ENCODE data around the gene OSMR.

The OSMR gene

GRCh38 chr5:38845526-38846378, at the start of gene OSMR:
Gene OSMR, plus strand, starts transcription at chr5:38846012. Its CDS starts 23,033 bp downstream, at chr5:38869045.
- peak within 1 kb of the TSS; percentile 97 for H3K27ac ChIP-seq (ENCODE audit: low read depth, low read length)
- no peaks in the 10 kb centered on the region for H3K36me3 ChIP-seq (ENCODE audit: insufficient read depth, low read length)
- peaks cover 13% of the 10 kb centered on the region for H3K4me1 ChIP-seq (ENCODE audit: insufficient read depth, low read length)
- no peaks in the 10 kb centered on the region for H3K27me3 ChIP-seq (ENCODE audit: control insufficient read depth in 1 of 2, insufficient read depth in 2 of 2, low read length in 2 of 2)
- peak within 1 kb of the TSS; percentile 63 to 69 for H3K4me3 ChIP-seq (ENCODE audit: low read depth in 1 of 2, low read length in 2 of 2)
- peak within 1 kb of the TSS; percentile 67 for H3K9ac ChIP-seq (ENCODE audit: low read length)
- no peaks in the 10 kb centered on the region for H3K9me3 ChIP-seq (ENCODE audit: low read length)

- H3K27ac ChIP-seq (ENCODE audit: low read depth, low read length), result no peak overlapping the region
Observed at GRCh38 chr5:38796742-38797108, 49.1 kb upstream of the OSMR start.

GRCh38 chr5:38797838-38798237, 48.0 kb upstream of the OSMR start:
- H3K9me3 ChIP-seq (ENCODE audit: low read length), result no peaks in the 10 kb centered on the region
- H3K27me3 ChIP-seq (ENCODE audit: control insufficient read depth in 1 of 2, insufficient read depth in 2 of 2, low read length in 2 of 2), result no peaks in the 10 kb centered on the region
- H3K27ac ChIP-seq (ENCODE audit: low read depth, low read length), result no peak overlapping the region
- H3K4me3 ChIP-seq (ENCODE audit: low read depth in 1 of 2, low read length in 2 of 2), result no peak overlapping the region
- no peak overlapping the region for H3K9ac ChIP-seq (ENCODE audit: low read length)
- H3K36me3 ChIP-seq (ENCODE audit: insufficient read depth, low read length), result no peaks in the 10 kb centered on the region
- H3K4me1 ChIP-seq (ENCODE audit: insufficient read depth, low read length), result peaks cover 3% of the 10 kb centered on the region

More at GRCh38 chr5:38796742-38797108, 49.1 kb upstream of the OSMR start:
- Histone ChIP-seq H3K4me1 (ENCODE audit: insufficient read depth, low read length) (peaks cover 3% of the 10 kb centered on the region), H3K27me3 (ENCODE audit: control insufficient read depth in 1 of 2, insufficient read depth in 2 of 2, low read length in 2 of 2) (no peaks in the 10 kb centered on the region), H3K36me3 (ENCODE audit: insufficient read depth, low read length) (no peaks in the 10 kb centered on the region), H3K9ac (ENCODE audit: low read length) (no peak overlapping the region), H3K4me3 (ENCODE audit: low read depth in 1 of 2, low read length in 2 of 2) (no peak overlapping the region), H3K9me3 (ENCODE audit: low read length) (no peaks in the 10 kb centered on the region)

- Histone ChIP-seq H3K27me3 (ENCODE audit: control insufficient read depth in 1 of 2, insufficient read depth in 2 of 2, low read length in 2 of 2) (no peaks in the 10 kb centered on the region), H3K36me3 (ENCODE audit: insufficient read depth, low read length) (no peaks in the 10 kb centered on the region), H3K9me3 (ENCODE audit: low read length) (no peaks in the 10 kb centered on the region), H3K27ac (ENCODE audit: low read depth, low read length) (no peak overlapping the region), H3K9ac (ENCODE audit: low read length) (no peak overlapping the region), H3K4me3 (ENCODE audit: low read depth in 1 of 2, low read length in 2 of 2) (no peak overlapping the region), H3K4me1 (ENCODE audit: insufficient read depth, low read length) (peaks cover 3% of the 10 kb centered on the region)
Observed at GRCh38 chr5:38799556-38800377, 46.0 kb upstream of the OSMR start.

- Histone ChIP-seq H3K4me1 (ENCODE audit: insufficient read depth, low read length) (peaks cover 3% of the 10 kb centered on the region), H3K27ac (ENCODE audit: low read depth, low read length) (no peak overlapping the region), H3K4me3 (ENCODE audit: low read depth in 1 of 2, low read length in 2 of 2) (no peak overlapping the region), H3K36me3 (ENCODE audit: insufficient read depth, low read length) (no peaks in the 10 kb centered on the region), H3K9ac (ENCODE audit: low read length) (no peak overlapping the region), H3K27me3 (ENCODE audit: control insufficient read depth in 1 of 2, insufficient read depth in 2 of 2, low read length in 2 of 2) (no peaks in the 10 kb centered on the region), H3K9me3 (ENCODE audit: low read length) (no peaks in the 10 kb centered on the region)
Observed at GRCh38 chr5:38800515-38800914, 45.3 kb upstream of the OSMR start.

DNA sequence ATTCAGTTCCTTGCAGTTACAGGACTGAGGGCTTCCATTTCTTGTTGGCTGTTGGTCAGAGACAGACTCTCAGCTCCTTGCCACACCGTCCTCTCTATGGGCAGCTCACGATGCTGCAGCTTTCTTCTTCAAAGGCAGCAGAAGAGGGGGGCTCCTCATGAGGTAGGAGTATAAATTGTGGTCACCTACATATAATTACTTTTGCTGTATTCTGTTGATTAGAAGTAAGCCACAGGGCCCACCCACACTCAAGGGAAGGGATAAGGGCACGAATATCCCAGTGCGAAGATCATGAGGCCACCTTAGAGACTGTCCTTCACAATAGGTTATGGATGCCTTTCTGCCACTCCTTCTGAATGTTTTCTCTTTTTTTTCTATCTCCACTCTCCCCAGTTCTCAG, 43.7 kb upstream of the OSMR start:
- Histone ChIP-seq H3K27ac (ENCODE audit: low read depth, low read length) (no peak overlapping the region), H3K4me3 (ENCODE audit: low read depth in 1 of 2, low read length in 2 of 2) (no peak overlapping the region), H3K36me3 (ENCODE audit: insufficient read depth, low read length) (no peaks in the 10 kb centered on the region), H3K9ac (ENCODE audit: low read length) (no peak overlapping the region), H3K27me3 (ENCODE audit: control insufficient read depth in 1 of 2, insufficient read depth in 2 of 2, low read length in 2 of 2) (no peaks in the 10 kb centered on the region), H3K9me3 (ENCODE audit: low read length) (no peaks in the 10 kb centered on the region), H3K4me1 (ENCODE audit: insufficient read depth, low read length) (peaks cover 3% of the 10 kb centered on the region)

DNA sequence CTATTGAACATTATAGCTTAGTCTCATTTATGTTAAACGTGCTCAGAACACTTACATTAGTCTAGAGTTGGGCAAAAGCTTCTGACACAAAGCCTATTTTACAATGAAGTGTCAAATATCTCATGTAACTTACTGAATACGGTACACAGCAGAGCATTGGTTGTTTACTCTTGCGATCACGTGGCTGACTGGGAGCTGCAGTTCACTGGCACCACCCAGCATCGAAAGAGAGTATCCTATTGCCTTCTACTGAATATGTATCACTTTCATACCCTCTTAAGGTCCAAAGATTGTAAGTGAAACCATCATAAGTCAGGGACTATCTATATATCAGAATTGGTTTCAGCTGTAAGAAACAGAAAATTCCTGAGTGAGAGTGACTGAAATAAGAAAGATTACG, 42.6 kb upstream of the OSMR start:
- no peaks in the 10 kb centered on the region for H3K9me3 ChIP-seq (ENCODE audit: low read length)
- no peaks in the 10 kb centered on the region for H3K36me3 ChIP-seq (ENCODE audit: insufficient read depth, low read length)
- no peaks in the 10 kb centered on the region for H3K27me3 ChIP-seq (ENCODE audit: control insufficient read depth in 1 of 2, insufficient read depth in 2 of 2, low read length in 2 of 2)
- peaks cover 3% of the 10 kb centered on the region for H3K4me1 ChIP-seq (ENCODE audit: insufficient read depth, low read length)
- no peak overlapping the region for H3K27ac ChIP-seq (ENCODE audit: low read depth, low read length)
- H3K4me3 ChIP-seq (ENCODE audit: low read depth in 1 of 2, low read length in 2 of 2), result no peak overlapping the region
- no peak overlapping the region for H3K9ac ChIP-seq (ENCODE audit: low read length)

GRCh38 chr5:38806775-38807258, 39.0 kb upstream of the OSMR start:
- Histone ChIP-seq H3K9me3 (ENCODE audit: low read length) (no peaks in the 10 kb centered on the region), H3K4me1 (ENCODE audit: insufficient read depth, low read length) (peaks cover 5% of the 10 kb centered on the region), H3K4me3 (ENCODE audit: low read depth in 1 of 2, low read length in 2 of 2) (no peak overlapping the region), H3K27ac (ENCODE audit: low read depth, low read length) (no peak overlapping the region), H3K27me3 (ENCODE audit: control insufficient read depth in 1 of 2, insufficient read depth in 2 of 2, low read length in 2 of 2) (no peaks in the 10 kb centered on the region), H3K9ac (ENCODE audit: low read length) (no peak overlapping the region), H3K36me3 (ENCODE audit: insufficient read depth, low read length) (no peaks in the 10 kb centered on the region)

- Histone ChIP-seq H3K36me3 (ENCODE audit: insufficient read depth, low read length) (no peaks in the 10 kb centered on the region), H3K9ac (ENCODE audit: low read length) (no peak overlapping the region), H3K9me3 (ENCODE audit: low read length) (no peaks in the 10 kb centered on the region), H3K4me1 (ENCODE audit: insufficient read depth, low read length) (peaks cover 5% of the 10 kb centered on the region), H3K4me3 (ENCODE audit: low read depth in 1 of 2, low read length in 2 of 2) (no peak overlapping the region), H3K27ac (ENCODE audit: low read depth, low read length) (no peak overlapping the region), H3K27me3 (ENCODE audit: control insufficient read depth in 1 of 2, insufficient read depth in 2 of 2, low read length in 2 of 2) (no peaks in the 10 kb centered on the region)
Observed at GRCh38 chr5:38807570-38808483, 38.0 kb upstream of the OSMR start.

DNA sequence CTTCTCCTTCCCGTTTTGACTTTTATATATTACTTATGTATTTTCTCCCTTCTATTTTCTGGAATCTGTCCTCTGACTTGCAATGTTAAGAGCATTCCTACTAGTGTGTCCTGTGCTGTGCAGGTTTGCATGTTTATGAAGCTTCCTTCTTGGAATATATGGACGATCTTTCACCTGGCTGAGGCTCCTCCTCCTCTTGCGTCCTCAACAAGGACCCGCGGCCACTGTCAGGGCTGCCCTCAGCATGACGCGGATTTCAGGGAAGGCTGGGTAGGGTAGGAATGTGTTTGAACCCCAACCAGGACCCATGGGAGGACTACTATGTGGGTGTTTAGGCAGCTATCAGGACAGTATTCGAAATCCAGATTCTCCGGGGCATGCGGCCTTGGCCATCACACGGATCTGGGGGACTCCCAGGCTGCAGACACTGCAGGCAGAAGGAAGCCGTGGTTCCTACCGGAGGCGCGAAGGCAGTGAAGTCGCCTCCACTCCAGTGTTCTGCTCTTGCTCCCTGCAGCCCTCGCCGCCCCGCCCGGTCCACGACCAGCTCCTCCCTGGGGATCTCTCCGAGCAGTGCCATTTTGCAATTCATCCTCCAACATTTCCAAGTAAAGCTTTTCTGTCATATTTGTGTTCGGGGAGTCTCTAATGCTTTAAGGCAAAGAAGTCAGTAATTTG, 37.0 kb upstream of the OSMR start:
- H3K27me3 ChIP-seq (ENCODE audit: control insufficient read depth in 1 of 2, insufficient read depth in 2 of 2, low read length in 2 of 2), result no peaks in the 10 kb centered on the region
- H3K36me3 ChIP-seq (ENCODE audit: insufficient read depth, low read length), result no peaks in the 10 kb centered on the region
- H3K4me3 ChIP-seq (ENCODE audit: low read depth in 1 of 2, low read length in 2 of 2), result no peak overlapping the region
- no peak overlapping the region for H3K27ac ChIP-seq (ENCODE audit: low read depth, low read length)
- H3K9me3 ChIP-seq (ENCODE audit: low read length), result no peaks in the 10 kb centered on the region
- peaks cover 5% of the 10 kb centered on the region for H3K4me1 ChIP-seq (ENCODE audit: insufficient read depth, low read length)
- H3K9ac ChIP-seq (ENCODE audit: low read length), result no peak overlapping the region

All from muscle layer of colon (tissue), 2 donors.